Activated naive CD4-positive, alpha-beta T cell treated with Interleukin-2 at 50 U/mL for 16 hours (primary cell): ENCODE measurements around the gene ANKIB1.
"Not testable (repeated sequence)": the region's sequence is repeated elsewhere in the genome, so short reads cannot be mapped to it uniquely, and the experiment has no call there.

Experiments used
- DNase-seq: peaks from one replicate; pipeline ENCODE4 v3.0.0-alpha.2; 2020

ANKIB1 gene

GRCh38 chr7:92330835-92331438 lies 85.2 kb downstream of the ANKIB1 start:
- DNase-seq = no peak

- no peak for DNase-seq
Observed at GRCh38 chr7:92331508-92331907, 85.7 kb downstream of the ANKIB1 start.

- no peak for DNase-seq
Observed at GRCh38 chr7:92332782-92333181, 87.0 kb downstream of the ANKIB1 start.

- no peak for DNase-seq
Observed at GRCh38 chr7:92333866-92334265, 88.1 kb downstream of the ANKIB1 start.

- no peak for DNase-seq
Observed at GRCh38 chr7:92335574-92335973, 89.8 kb downstream of the ANKIB1 start.

GRCh38 chr7:92336662-92337340 lies 91.0 kb downstream of the ANKIB1 start:
- DNase-seq = no peak

- no peak for DNase-seq
Observed at GRCh38 chr7:92340016-92340415, 94.2 kb downstream of the ANKIB1 start.

- DNase-seq = no peak
Observed at GRCh38 chr7:92343714-92344113, 97.9 kb downstream of the ANKIB1 start.

GRCh38 chr7:92352009-92352408 lies 106.2 kb downstream of the ANKIB1 start:
- DNase-seq = no peak

GRCh38 chr7:92354214-92354613 lies 108.4 kb downstream of the ANKIB1 start:
- DNase-seq = no peak

GRCh38 chr7:92356406-92356805 lies 110.6 kb downstream of the ANKIB1 start:
- DNase-seq = no peak

- no peak for DNase-seq
Observed at GRCh38 chr7:92357260-92357659, 111.5 kb downstream of the ANKIB1 start.

- not testable (repeated sequence) for DNase-seq
Observed at GRCh38 chr7:92359179-92359578, 113.4 kb downstream of the ANKIB1 start.

- no peak for DNase-seq
Observed at GRCh38 chr7:92359801-92360200, 114.0 kb downstream of the ANKIB1 start.

- DNase-seq = no peak
Observed at GRCh38 chr7:92360387-92360786, 114.6 kb downstream of the ANKIB1 start.

GRCh38 chr7:92362131-92362530 lies 116.4 kb downstream of the ANKIB1 start:
- DNase-seq = no peak

- no peak for DNase-seq
Observed at GRCh38 chr7:92366730-92367129, 121.0 kb downstream of the ANKIB1 start.

- DNase-seq = no peak
Observed at GRCh38 chr7:92368741-92369140, 123.0 kb downstream of the ANKIB1 start.

- no peak for DNase-seq
Observed at GRCh38 chr7:92375013-92375412, 129.2 kb downstream of the ANKIB1 start.

GRCh38 chr7:92391071-92391470 lies 145.3 kb downstream of the ANKIB1 start:
- DNase-seq = no peak

- no peak for DNase-seq
Observed at GRCh38 chr7:92397542-92397941, 151.8 kb downstream of the ANKIB1 start.

- DNase-seq = no peak
Observed at GRCh38 chr7:92400013-92400412, 154.2 kb downstream of the ANKIB1 start.

GRCh38 chr7:92402920-92403759 lies 157.4 kb downstream of the ANKIB1 start:
- no peak for DNase-seq

- no peak for DNase-seq
Observed at GRCh38 chr7:92403760-92404074, 157.9 kb downstream of the ANKIB1 start.
